Fibroblast of mammary gland (primary cell): ENCODE measurements around the gene RNF166.

ENCODE experiments used
- DNase-seq: peaks from one replicate; pipeline ENCODE4 v3.0.0-alpha.2; 2010; ENCODE audit warnings: low read depth
- H3K4me3 ChIP-seq: 2 replicates; pipeline ENCODE4 v1.5.1; 2011; ENCODE audit warnings: low read depth, mild to moderate bottlenecking, low read length, moderate library complexity; ENCODE audit not compliant: control insufficient read depth
- CTCF ChIP-seq: conservative IDR thresholded peaks from 2 replicates; pipeline ENCODE4 v1.5.1; 2011; ENCODE audit warnings: low read depth, low read length, inconsistent platforms; ENCODE audit not compliant: control insufficient read depth, insufficient read depth

Gene RNF166

GRCh38 chr16:88656291-88656980 is 49.8 kb downstream of the RNF166 start:
- H3K4me3 ChIP-seq = no peak overlapping the region
- TF ChIP-seq CTCF = no peak
- no peak for DNase-seq

DNA sequence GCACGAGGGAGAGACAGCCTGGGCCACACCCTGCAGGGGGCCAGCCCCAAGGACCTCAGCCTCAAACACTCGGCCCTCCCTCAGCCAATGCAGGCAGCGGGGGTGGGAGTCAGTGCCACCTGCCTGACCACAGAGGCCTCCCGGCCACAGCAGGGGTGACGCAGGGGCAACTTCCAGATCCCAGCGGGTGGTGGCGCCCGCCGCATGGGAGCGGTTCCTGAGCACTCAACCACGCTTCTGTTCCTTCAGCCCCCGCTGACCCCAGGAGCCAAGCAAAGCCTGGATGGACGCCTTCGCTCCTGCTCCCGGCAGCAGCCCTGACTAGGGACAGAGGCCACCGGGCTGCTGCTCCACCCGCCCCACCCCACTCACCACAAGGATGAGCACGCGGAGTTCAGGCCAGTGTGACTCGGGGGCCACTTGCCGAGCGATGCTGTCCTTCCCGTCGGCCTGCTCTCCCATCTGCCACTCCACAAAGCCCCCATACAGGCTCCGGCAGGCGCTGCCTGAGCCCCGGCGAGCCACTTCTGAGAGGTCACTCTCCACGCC is 50.4 kb downstream of the RNF166 start:
- H3K4me3 ChIP-seq = no peak overlapping the region

GRCh38 chr16:88655053-88655732 is 51.0 kb downstream of the RNF166 start:
- TF ChIP-seq CTCF = no peak
- H3K4me3 ChIP-seq = no peak overlapping the region
- no peak for DNase-seq

More for the DNA sequence above, 50.4 kb downstream of the RNF166 start:
- no peak for TF ChIP-seq CTCF
- no peak for DNase-seq

DNA sequence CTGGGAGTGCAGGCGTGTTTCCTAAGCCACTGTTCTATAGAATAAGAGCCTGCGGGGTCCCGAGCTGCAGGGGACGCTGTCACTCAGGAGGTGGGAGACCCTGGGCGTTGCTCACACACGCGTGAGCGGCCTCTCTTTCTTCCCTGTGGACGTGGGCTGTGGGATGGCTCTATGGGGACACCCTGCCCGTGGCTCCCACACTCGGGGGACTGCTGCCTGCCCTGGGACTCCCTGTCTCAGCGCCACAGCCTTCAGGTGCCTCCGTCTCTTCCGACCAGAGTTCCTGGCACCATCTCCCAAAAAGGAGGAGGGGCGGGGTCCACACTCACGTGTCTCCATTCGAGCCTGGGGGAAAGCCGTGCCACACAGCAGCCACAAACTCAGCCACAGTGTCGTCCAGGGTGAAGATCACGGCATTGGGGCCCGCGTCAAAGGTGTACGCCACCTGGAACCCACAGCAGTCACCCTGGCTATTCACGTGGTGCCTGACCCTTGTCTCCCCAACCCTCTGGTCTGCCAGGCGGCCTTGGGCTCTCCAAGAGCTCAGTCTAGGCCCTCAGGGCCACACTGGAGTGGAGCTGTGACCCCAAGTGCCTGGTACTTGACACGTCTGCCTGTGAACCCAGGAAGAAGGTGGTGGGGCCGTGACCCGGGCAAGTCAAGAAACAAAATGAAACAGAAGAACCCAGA is 51.7 kb downstream of the RNF166 start:
- no peak for DNase-seq
- no peak overlapping the region for H3K4me3 ChIP-seq
- no peak for TF ChIP-seq CTCF

DNA sequence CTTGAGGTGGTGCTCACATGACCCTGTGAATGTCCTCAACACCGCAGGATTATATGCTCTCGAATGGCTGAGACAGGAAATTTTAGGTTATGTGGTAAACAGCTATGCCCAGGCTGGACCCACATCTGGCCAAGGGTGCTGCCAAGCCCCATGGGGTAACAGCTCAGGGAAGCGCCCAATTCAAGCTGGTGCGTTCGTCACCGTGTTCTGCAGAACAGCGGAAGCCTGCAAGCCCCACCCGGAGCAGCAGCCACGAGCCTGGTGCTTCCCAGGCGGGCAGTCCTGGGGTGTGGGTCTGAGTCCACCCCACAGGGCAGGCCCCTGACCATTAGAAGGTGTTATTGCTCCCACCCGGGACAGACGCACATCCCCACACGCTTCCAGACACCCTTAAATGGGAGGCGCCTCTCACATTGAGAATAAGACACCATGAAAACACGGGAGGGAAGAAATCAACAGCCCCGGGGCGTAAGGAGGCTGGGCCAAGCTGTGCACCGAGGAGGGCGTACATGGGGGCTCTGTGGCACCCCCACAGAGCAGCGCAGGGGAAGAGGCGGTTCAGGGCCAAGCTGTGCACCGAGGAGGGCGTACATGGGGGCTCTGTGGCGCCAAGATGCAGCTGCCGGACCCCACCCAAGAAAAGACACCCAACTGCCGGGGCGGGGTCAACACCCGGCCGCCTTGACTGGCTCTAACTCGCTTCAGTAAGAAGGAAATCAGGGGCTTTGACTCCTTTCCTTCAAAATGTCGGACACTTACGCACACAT is 52.4 kb downstream of the RNF166 start:
- no peak for DNase-seq
- no peak overlapping the region for H3K4me3 ChIP-seq
- TF ChIP-seq CTCF = no peak

DNA sequence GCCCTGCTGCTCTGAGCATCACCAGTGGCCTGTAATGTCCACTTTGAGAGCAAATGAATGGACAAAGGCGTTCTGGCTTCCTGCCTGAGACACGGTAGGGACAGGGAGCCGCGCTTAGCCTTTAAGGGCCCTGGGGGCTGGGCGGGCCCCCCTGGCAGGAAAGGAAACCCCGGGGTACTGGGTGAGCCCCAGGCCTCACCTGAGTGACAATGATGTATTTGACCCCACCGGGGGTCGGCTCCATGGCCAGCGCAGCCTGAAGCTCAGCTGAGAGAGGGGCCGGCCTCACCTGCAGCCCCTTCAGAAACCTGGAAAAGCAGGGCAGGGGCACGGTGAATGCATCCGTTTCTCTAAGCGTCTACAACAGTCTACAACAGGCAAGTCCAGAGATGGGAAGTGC is 53.1 kb downstream of the RNF166 start:
- DNase-seq = no peak
- H3K4me3 ChIP-seq = no peak overlapping the region
- TF ChIP-seq CTCF = no peak
